Lower leg skin (tissue), 3 donors: ENCODE measurements around the gene SPATA31A5.
"Not testable (repeated sequence)": the region's sequence is repeated elsewhere in the genome, so short reads cannot be mapped to it uniquely, and the experiment has no call there.

Source experiments
- POLR2A ChIP-seq, 2 donors: fragments of 450-650 bp; IDR thresholded peaks; one replicate each; pipeline ENCODE4 v1.6.1; 2016 to 2017; ENCODE audit warnings: antibody characterized with exemption in 2 of 2, mild to moderate bottlenecking in 1 of 2, moderate library complexity in 1 of 2
- TF ChIP-seq, protein P1 (sequence below), 3 donors: fragments of 450-650 bp; IDR thresholded peaks; one replicate each; pipeline ENCODE4 v1.5.1; 2016; ENCODE audit warnings: antibody characterized with exemption in 3 of 3, mild to moderate bottlenecking in 3 of 3, moderate library complexity in 2 of 3

GRCh38 chr9:60914107-60914506, at the start of gene SPATA31A5:
- not testable (repeated sequence) for TF ChIP-seq POLR2A (IDR thresholded peaks at IDR 0.05)
- TF ChIP-seq, protein P1, sequence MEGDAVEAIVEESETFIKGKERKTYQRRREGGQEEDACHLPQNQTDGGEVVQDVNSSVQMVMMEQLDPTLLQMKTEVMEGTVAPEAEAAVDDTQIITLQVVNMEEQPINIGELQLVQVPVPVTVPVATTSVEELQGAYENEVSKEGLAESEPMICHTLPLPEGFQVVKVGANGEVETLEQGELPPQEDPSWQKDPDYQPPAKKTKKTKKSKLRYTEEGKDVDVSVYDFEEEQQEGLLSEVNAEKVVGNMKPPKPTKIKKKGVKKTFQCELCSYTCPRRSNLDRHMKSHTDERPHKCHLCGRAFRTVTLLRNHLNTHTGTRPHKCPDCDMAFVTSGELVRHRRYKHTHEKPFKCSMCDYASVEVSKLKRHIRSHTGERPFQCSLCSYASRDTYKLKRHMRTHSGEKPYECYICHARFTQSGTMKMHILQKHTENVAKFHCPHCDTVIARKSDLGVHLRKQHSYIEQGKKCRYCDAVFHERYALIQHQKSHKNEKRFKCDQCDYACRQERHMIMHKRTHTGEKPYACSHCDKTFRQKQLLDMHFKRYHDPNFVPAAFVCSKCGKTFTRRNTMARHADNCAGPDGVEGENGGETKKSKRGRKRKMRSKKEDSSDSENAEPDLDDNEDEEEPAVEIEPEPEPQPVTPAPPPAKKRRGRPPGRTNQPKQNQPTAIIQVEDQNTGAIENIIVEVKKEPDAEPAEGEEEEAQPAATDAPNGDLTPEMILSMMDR (IDR thresholded peaks at IDR 0.05) = not testable (repeated sequence)
